Neural cell (in vitro differentiated cells): ENCODE data around the gene RAB18.

Experiments used
- CTCF ChIP-seq: fragments of 450-650 bp; IDR thresholded peaks from 2 replicates; pipeline ENCODE4 v1.5.1; 2014; ENCODE audit warnings: antibody characterized with exemption, mild to moderate bottlenecking, moderate library complexity; ENCODE audit not compliant: poor library complexity, severe bottlenecking
- EP300 ChIP-seq: fragments of 450-650 bp; conservative IDR thresholded peaks from 2 replicates; pipeline ENCODE4 v1.6.1; 2014; ENCODE audit warnings: antibody characterized with exemption, mild to moderate bottlenecking, moderate library complexity; ENCODE audit not compliant: poor library complexity, severe bottlenecking
- MXI1 ChIP-seq: fragments of 450-650 bp; conservative IDR thresholded peaks from 2 replicates; pipeline ENCODE4 v1.6.1; 2014; ENCODE audit warnings: antibody characterized with exemption, mild to moderate bottlenecking; ENCODE audit not compliant: poor library complexity, severe bottlenecking
- REST ChIP-seq: IDR thresholded peaks from 2 replicates; pipeline ENCODE4 v1.6.1; 2012; ENCODE audit warnings: borderline replicate concordance

DNA sequence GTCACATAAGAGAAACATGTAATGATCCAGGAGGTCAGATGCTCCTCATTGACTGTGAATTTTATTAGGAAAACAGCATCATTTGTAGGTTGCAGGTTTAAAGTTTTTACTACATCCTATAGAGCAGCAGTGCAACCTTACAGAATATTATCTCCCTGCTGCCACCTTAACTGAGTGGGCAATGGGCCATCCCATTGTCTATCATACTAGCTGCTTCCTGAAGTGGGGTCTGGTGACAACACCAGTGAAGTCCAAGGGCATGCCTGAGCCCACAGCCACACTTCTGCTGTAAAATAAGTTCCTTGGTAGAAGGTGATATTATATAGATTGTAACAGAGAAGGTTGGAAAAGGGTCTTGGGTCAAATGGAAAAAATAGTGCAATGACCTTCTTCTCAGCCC, 4.0 kb upstream of the RAB18 start:
- no peak for TF ChIP-seq REST
- TF ChIP-seq EP300 = no peak
- no peak for TF ChIP-seq CTCF
- no peak for TF ChIP-seq MXI1
